ENCODE results near the gene RBSN. TPM values are rescaled to one million over a fixed set of nuclear protein-coding genes. Genes with fewer than 3 reads are reported as not detected.
A peak's percentile ranks its signal among the peaks of the same experiment; 100 is the strongest.

RBSN gene
- total RNA-seq, 1 donor from 2014 or later = 29.7 TPM

DNA sequence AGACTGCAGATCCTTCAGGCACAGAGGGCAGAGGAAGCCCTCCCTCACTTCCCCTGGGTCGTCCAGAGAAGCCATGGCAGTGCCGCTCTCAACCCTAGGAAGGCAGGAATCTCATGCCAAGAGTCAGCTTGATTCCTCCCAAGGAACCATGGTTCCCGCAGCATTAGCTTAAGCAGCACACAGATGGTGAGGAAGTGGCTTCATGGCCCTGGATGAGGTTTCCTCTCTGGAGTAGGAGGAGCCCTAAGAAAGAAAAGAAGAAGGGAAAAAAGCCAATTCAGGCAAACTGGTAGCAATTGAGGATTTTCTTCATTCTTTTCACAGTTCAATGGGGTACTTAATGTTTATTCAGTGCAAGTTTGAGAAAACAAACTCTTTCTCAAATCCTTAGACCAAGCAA, 2.9 kb downstream of the RBSN start:
- peak overlapping the region; percentile 21 for H3K27ac ChIP-seq
- H3K36me3 ChIP-seq = peaks cover 43% of the 10 kb centered on the region
- no peaks in the 10 kb centered on the region for H3K27me3 ChIP-seq (ENCODE audit: low read depth)
- no peaks in the 10 kb centered on the region for H3K9me3 ChIP-seq
- TF ChIP-seq, protein P1, sequence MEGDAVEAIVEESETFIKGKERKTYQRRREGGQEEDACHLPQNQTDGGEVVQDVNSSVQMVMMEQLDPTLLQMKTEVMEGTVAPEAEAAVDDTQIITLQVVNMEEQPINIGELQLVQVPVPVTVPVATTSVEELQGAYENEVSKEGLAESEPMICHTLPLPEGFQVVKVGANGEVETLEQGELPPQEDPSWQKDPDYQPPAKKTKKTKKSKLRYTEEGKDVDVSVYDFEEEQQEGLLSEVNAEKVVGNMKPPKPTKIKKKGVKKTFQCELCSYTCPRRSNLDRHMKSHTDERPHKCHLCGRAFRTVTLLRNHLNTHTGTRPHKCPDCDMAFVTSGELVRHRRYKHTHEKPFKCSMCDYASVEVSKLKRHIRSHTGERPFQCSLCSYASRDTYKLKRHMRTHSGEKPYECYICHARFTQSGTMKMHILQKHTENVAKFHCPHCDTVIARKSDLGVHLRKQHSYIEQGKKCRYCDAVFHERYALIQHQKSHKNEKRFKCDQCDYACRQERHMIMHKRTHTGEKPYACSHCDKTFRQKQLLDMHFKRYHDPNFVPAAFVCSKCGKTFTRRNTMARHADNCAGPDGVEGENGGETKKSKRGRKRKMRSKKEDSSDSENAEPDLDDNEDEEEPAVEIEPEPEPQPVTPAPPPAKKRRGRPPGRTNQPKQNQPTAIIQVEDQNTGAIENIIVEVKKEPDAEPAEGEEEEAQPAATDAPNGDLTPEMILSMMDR (IDR thresholded peaks at IDR 0.05) = no peak
- ATAC-seq (no peak), DNase-seq (no peak)
- intact Hi-C loops (cut with DNase I) = no loop called here
- H3K4me3 ChIP-seq = no peak overlapping the region
- peaks cover 25% of the 10 kb centered on the region for H3K4me1 ChIP-seq

DNA sequence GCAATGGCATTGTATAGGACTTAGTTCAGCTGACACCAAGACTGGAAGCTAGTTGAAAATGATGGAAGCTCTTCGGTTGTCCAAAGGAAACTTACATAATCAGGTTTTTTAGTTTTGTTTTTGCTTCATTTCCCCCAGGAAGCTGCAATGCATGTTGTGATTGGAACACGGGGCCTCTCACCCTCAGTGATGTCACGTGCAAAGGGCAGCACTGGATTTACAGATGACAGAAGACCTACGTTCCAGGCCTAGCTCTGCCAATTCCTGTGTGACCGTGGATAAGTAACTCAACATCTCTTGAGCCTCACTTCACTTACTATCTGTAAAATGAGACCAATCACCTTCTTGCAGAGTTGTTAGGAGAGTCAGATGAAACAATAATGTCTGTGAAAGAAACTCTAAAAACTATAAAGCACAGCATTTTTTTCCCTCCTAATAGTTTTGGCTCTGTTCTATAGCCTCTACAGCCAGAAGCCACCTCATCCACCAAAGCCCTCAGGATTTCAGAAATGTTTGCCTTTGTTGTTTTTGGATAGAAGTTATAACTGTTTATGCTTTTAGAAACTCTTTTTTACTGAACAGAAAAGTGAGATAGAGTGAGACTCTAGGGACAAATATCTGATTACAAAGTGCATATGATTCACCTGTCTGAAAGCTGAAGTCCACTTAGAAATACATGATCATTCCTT, 4.6 kb downstream of the RBSN start:
- TF ChIP-seq, protein P1 (IDR thresholded peaks at IDR 0.05) = no peak
- no peak for ATAC-seq

DNA sequence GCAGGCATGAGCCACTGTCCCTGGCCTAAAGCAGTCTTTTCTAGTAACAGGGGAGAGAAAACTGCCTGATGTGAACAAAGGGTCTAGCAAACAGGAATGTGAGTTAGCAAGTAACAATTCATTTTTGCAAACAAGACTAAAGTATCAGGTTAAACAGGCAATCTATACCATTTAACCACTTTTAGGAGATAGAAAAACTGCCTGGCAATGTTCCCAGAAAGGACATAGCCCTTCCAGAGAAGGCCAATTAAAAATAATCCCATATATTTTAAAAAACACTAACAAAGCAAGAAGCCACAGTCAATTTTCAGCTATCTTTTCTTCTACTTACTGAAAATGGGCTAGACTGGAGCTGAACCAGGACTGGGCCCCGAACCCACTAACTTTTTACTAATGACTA, 6.3 kb downstream of the RBSN start:
- ATAC-seq = no peak
- no peaks in the 10 kb centered on the region for H3K9me3 ChIP-seq
- TF ChIP-seq, protein P1 (IDR thresholded peaks at IDR 0.05) = no peak
- H3K36me3 ChIP-seq = peaks cover 76% of the 10 kb centered on the region
- H3K27ac ChIP-seq = no peak overlapping the region
- H3K4me3 ChIP-seq = no peak overlapping the region
- H3K27me3 ChIP-seq (ENCODE audit: low read depth) = no peaks in the 10 kb centered on the region
- peaks cover 12% of the 10 kb centered on the region for H3K4me1 ChIP-seq
- DNase-seq = no peak
- intact Hi-C loops (cut with DNase I) = no loop called here

More for the DNA sequence above, 4.6 kb downstream of the RBSN start:
- peaks cover 18% of the 10 kb centered on the region for H3K4me1 ChIP-seq
- no peak overlapping the region for H3K27ac ChIP-seq
- H3K4me3 ChIP-seq = no peak overlapping the region
- no peaks in the 10 kb centered on the region for H3K9me3 ChIP-seq
- DNase-seq = no peak
- H3K36me3 ChIP-seq = peaks cover 60% of the 10 kb centered on the region
- no peaks in the 10 kb centered on the region for H3K27me3 ChIP-seq (ENCODE audit: low read depth)
- intact Hi-C loops (cut with DNase I) = no loop called here

DNA sequence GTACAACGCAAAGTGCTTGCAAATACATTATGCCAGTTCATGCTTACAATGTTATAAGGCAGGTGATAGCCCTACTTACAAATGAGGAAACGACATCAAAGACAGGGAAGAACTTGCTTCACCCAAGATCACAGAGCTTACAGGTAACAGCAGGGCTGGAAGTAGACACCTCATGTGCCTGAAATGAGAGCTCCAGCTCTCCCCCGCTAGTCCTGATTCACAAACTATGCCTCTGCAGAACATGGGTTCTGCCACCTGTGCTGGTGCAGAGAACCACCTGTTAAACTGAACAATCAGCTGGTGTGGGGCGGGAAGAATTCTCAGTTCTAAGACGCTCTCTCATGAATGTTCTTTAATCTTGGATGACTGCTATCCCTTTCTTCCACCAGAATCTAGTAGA, 7.4 kb downstream of the RBSN start:
- TF ChIP-seq, protein P1 (IDR thresholded peaks at IDR 0.05) = no peak
- peaks cover 4% of the 10 kb centered on the region for H3K4me1 ChIP-seq
- no peaks in the 10 kb centered on the region for H3K9me3 ChIP-seq
- H3K36me3 ChIP-seq = peaks cover 87% of the 10 kb centered on the region
- no peak overlapping the region for H3K4me3 ChIP-seq
- intact Hi-C loops (cut with DNase I) = no loop called here
- DNase-seq = no peak
- no peak overlapping the region for H3K27ac ChIP-seq
- ATAC-seq = no peak
- no peaks in the 10 kb centered on the region for H3K27me3 ChIP-seq (ENCODE audit: low read depth)

DNA sequence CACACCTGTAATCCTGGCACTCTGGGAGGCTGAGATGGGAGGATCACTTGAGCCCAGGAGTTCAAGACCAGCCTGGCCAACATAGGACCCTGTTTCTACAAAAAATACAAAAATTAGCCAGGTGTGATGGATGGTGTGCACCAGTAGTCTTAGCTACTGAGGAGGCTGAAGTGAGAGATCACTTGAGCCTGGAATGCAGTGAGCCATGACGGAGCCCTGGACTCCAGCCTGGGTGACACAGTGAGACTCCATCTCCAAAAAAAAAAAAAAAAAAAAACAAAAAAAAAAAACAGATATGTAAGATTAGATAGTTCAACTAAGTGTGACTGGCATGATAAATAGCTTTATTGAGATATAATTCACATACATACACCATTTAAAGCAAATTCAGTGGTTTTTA, 9.7 kb downstream of the RBSN start:
- H3K36me3 ChIP-seq = peaks cover 89% of the 10 kb centered on the region
- ATAC-seq (no peak), DNase-seq (no peak)
- no peaks in the 10 kb centered on the region for H3K27me3 ChIP-seq (ENCODE audit: low read depth)
- H3K4me3 ChIP-seq = no peak overlapping the region
- intact Hi-C loops (cut with DNase I) = no loop called here
- no peaks in the 10 kb centered on the region for H3K9me3 ChIP-seq
- TF ChIP-seq, protein P1 (IDR thresholded peaks at IDR 0.05) = no peak
- no peaks in the 10 kb centered on the region for H3K4me1 ChIP-seq
- no peak overlapping the region for H3K27ac ChIP-seq
